IPS DF 4.7 (cell line): ENCODE data around the gene C1QTNF7.

Experiments used
- DNase-seq: peaks from one replicate; pipeline ENCODE4 v3.0.0-alpha.2; 2013; ENCODE audit warnings: low spot score; ENCODE audit errors: extremely low read depth

The C1QTNF7 gene

GRCh38 chr4:15413623-15414019, 14.2 kb upstream of the C1QTNF7 start:
- no peak for DNase-seq

- DNase-seq: no peak
Measured at GRCh38 chr4:15414551-15415091, 13.2 kb upstream of the C1QTNF7 start.

GRCh38 chr4:15416357-15417232, 11.2 kb upstream of the C1QTNF7 start:
- DNase-seq: no peak

GRCh38 chr4:15417233-15417660, 10.6 kb upstream of the C1QTNF7 start:
- no peak for DNase-seq

GRCh38 chr4:15418956-15419355, 8.9 kb upstream of the C1QTNF7 start:
- DNase-seq: no peak

GRCh38 chr4:15420642-15421041, 7.2 kb upstream of the C1QTNF7 start:
- DNase-seq: no peak

GRCh38 chr4:15423285-15423711, 4.5 kb upstream of the C1QTNF7 start:
- no peak for DNase-seq

- no peak for DNase-seq
Measured at GRCh38 chr4:15425520-15425919, 2.3 kb upstream of the C1QTNF7 start.

GRCh38 chr4:15427161-15427560, 672 bp upstream of the C1QTNF7 start:
- DNase-seq: no peak

- no peak for DNase-seq
Measured at GRCh38 chr4:15428611-15429010, 778 bp downstream of the C1QTNF7 start.

- DNase-seq: no peak
Measured at GRCh38 chr4:15434091-15434490, 6.3 kb downstream of the C1QTNF7 start.

- no peak for DNase-seq
Measured at GRCh38 chr4:15434676-15435075, 6.8 kb downstream of the C1QTNF7 start.

GRCh38 chr4:15436513-15436912, 8.7 kb downstream of the C1QTNF7 start:
- DNase-seq: no peak

GRCh38 chr4:15438939-15439524, 11.2 kb downstream of the C1QTNF7 start:
- no peak for DNase-seq

- no peak for DNase-seq
Measured at GRCh38 chr4:15443371-15444160, 15.7 kb downstream of the C1QTNF7 start.

- no peak for DNase-seq
Measured at GRCh38 chr4:15444276-15444675, 16.4 kb downstream of the C1QTNF7 start.

GRCh38 chr4:15444879-15445547, 17.2 kb downstream of the C1QTNF7 start:
- DNase-seq: no peak

- DNase-seq: no peak
Measured at GRCh38 chr4:15451181-15451865, 23.5 kb downstream of the C1QTNF7 start.

- DNase-seq: no peak
Measured at GRCh38 chr4:15451866-15452765, 24.3 kb downstream of the C1QTNF7 start.

GRCh38 chr4:15455290-15455689, 27.5 kb downstream of the C1QTNF7 start:
- no peak for DNase-seq
